IPS DF 6.9 (cell line): Measurements from ENCODE around the gene UPK3B.
"Not testable (repeated sequence)": the region's sequence is repeated elsewhere in the genome, so short reads cannot be mapped to it uniquely, and the experiment has no call there.

Experiments
- DNase-seq: peaks from one replicate; pipeline ENCODE4 v3.0.0-alpha.2; 2013; ENCODE audit warnings: low read depth, low spot score
- H3K27ac ChIP-seq: one replicate; pipeline ENCODE4 v1.5.1; 2013; ENCODE audit warnings: low read length, control low read depth
- H3K27me3 ChIP-seq: 2 replicates; pipeline ENCODE4 v1.6.1; 2013; ENCODE audit warnings: mild to moderate bottlenecking, low read length; ENCODE audit not compliant: control insufficient read depth, insufficient read depth
- H3K36me3 ChIP-seq: 2 replicates; pipeline ENCODE4 v1.6.1; 2013; ENCODE audit warnings: low read length; ENCODE audit not compliant: control insufficient read depth, insufficient read depth
- H3K4me1 ChIP-seq: 2 replicates; pipeline ENCODE4 v1.6.1; 2013; ENCODE audit warnings: low read length; ENCODE audit not compliant: control insufficient read depth, insufficient read depth
- H3K4me3 ChIP-seq: 2 replicates; pipeline ENCODE4 v1.5.1; 2013; ENCODE audit warnings: mild to moderate bottlenecking, low read length
- H3K9me3 ChIP-seq: 2 replicates; pipeline ENCODE4 v1.6.1; 2013; ENCODE audit warnings: low read length, inconsistent platforms; ENCODE audit not compliant: control insufficient read depth, insufficient read depth
- WGBS: extraction: QIAGEN DNeasy Blood & Tissue Kit; methylation state at CpG from one replicate; pipeline ENCODE4 v1.1.7; 2013; ENCODE audit warnings: mixed read lengths, missing lambda C conversion rate; ENCODE audit not compliant: insufficient read length, insufficient coverage; 5-methylcytosine and 5-hydroxymethylcytosine counted together

The UPK3B gene

GRCh38 chr7:76476742-76477474, 33.4 kb upstream of the UPK3B start:
- WGBS: no CpG with 5 or more reads among the region's 24 CpGs
- DNase-seq: not testable (repeated sequence)

GRCh38 chr7:76479628-76480027, 30.7 kb upstream of the UPK3B start:
- not testable (repeated sequence) for H3K27ac ChIP-seq, H3K27me3 ChIP-seq, H3K9me3 ChIP-seq, H3K4me1 ChIP-seq, DNase-seq, H3K36me3 ChIP-seq, H3K4me3 ChIP-seq
- no CpG with 5 or more reads among the region's 11 CpGs for WGBS

More at GRCh38 chr7:76476742-76477474, 33.4 kb upstream of the UPK3B start:
- H3K4me3 ChIP-seq, H3K9me3 ChIP-seq, H3K27ac ChIP-seq, H3K27me3 ChIP-seq, H3K4me1 ChIP-seq, H3K36me3 ChIP-seq: not testable (repeated sequence)

DNA sequence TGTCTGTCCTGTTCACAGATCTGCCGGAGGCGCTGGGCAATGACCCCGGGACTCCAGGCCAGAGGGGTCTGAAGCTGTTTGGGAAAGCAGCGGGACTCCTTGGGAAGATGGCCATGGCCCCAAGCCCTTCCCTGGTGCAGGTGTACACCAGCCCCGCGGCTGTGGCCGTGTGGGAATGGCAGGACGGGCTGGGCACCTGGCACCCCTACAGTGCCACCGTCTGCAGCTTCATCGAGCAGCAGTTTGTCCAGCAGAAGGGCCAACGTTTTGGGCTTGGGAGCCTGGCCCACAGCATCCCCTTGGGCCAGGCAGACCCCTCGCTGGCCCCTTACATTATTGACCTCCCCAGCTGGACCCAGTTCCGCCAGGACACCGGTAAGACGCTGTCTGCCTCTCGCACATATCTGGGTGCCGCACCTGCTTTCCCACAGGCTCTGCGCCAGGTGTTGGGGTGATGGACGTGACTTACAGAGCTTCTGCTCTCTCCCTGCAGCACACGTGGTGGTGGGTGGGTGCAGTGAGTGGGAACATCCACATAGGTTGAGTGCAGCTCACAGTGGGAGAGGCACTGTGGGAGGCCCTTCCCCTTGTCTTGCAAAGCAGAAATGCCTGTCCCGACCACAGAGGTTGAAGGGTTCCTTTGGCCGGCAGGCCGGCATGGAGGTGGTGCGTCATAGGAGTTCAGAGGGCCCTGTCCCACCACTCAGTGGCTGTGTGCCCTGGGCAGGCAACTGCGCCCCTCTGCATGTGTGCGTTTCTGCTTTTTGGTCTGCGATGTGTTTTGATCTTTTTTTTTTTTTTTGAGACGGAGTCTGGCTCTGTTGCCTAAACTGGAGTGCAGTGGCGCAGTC, 29.7 kb upstream of the UPK3B start:
- not testable (repeated sequence) for DNase-seq, H3K27me3 ChIP-seq, H3K4me1 ChIP-seq, H3K4me3 ChIP-seq, H3K36me3 ChIP-seq, H3K27ac ChIP-seq, H3K9me3 ChIP-seq
- no CpG with 5 or more reads among the region's 29 CpGs for WGBS

GRCh38 chr7:76482660-76483059, 27.7 kb upstream of the UPK3B start:
- H3K9me3 ChIP-seq, H3K27me3 ChIP-seq, H3K27ac ChIP-seq, H3K4me3 ChIP-seq, H3K36me3 ChIP-seq, DNase-seq, H3K4me1 ChIP-seq: not testable (repeated sequence)
- WGBS: no CpG with 5 or more reads among the region's 24 CpGs

DNA sequence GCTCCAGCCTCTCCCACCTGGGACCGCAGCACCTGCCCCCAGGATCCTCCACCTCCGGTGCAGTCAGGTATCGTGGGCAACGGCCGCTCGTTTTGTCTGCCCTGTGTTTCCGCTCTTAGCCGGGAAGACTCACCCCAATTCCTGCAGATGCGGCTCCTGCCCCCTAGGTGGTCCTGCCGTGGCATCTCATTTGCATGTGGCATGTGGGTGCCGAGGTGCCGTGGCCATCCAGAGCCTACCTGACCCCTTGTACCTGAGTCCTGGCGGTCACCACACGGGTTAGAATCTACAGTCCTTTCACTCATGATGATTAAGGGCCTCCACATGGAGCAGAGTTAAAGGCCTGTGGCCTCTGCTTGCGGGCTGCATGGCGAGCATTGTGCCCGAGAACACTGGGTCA, 27.3 kb upstream of the UPK3B start:
- no CpG with 5 or more reads among the region's 17 CpGs for WGBS
- H3K27me3 ChIP-seq, H3K9me3 ChIP-seq, DNase-seq, H3K36me3 ChIP-seq, H3K4me1 ChIP-seq, H3K27ac ChIP-seq, H3K4me3 ChIP-seq: not testable (repeated sequence)

DNA sequence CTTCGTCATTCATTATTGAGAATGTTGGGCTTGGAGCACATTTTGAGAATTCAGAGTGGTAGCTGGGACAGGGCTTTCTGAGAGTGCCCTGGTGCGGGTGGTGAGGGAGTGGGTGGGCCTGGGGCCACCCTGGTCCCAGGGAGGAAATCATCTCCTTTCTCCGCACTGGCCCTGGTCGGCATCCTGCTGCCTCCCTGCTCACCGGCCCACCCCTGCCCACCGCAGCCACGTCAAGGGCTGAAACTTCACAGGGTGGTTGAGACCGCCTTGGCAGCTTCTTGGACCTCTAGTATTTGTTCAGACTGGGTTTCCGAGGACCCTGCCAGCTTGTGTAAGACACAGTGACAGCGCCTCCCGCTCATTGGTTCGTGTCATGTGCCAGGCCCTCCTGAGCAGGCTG, 25.9 kb upstream of the UPK3B start:
- H3K4me1 ChIP-seq, DNase-seq, H3K4me3 ChIP-seq, H3K27ac ChIP-seq, H3K36me3 ChIP-seq, H3K27me3 ChIP-seq, H3K9me3 ChIP-seq: not testable (repeated sequence)
- no CpG with 5 or more reads among the region's 12 CpGs for WGBS

GRCh38 chr7:76485822-76486610, 24.3 kb upstream of the UPK3B start:
- H3K4me3 ChIP-seq, H3K36me3 ChIP-seq, H3K4me1 ChIP-seq, H3K27me3 ChIP-seq, H3K9me3 ChIP-seq, DNase-seq, H3K27ac ChIP-seq: not testable (repeated sequence)
- no CpG with 5 or more reads among the region's 20 CpGs for WGBS

DNA sequence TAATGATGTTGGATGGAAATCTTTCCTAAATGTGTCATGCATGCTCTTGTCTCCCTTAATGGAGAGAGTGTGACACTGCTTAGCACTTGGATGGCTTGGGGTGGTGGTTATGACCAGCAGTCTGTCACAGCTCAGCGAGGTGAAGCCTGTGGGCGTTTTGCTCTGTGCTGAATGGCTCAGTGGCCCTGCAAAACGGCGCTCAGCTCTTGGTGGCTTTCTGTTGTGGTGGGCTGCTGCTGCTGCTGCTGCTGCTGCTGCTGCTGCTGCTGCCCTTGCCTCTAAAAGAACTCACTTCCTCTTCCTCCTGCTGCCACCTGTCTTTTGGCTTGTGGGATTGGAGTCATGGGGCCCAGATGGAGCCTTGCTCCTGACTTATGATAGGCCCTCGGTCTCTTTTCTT, 23.7 kb upstream of the UPK3B start:
- H3K27me3 ChIP-seq, H3K27ac ChIP-seq, H3K4me3 ChIP-seq, H3K9me3 ChIP-seq, DNase-seq, H3K36me3 ChIP-seq, H3K4me1 ChIP-seq: not testable (repeated sequence)
- WGBS: no CpG with 5 or more reads among the region's 5 CpGs

DNA sequence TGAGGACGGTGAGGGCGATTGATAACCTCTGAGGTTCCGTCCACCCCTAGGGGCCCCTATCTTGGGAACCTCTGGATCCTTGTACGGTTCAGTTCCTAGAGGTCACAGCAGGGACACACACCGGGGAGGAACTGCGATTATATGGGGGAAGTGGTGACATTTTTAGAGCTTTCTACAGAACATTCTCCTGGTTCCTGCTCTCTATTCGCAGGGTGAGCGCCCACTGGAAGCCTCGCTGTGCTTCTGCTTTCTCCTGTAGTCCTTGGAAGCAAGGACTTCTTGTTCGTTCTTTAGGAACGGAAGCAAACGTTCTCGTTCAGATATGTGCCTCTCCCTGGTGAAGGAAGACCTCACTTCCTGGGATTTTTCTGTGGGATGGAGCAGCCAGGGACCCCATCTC, 22.4 kb upstream of the UPK3B start:
- H3K27me3 ChIP-seq, H3K9me3 ChIP-seq, H3K27ac ChIP-seq, DNase-seq, H3K4me1 ChIP-seq, H3K4me3 ChIP-seq, H3K36me3 ChIP-seq: not testable (repeated sequence)
- no CpG with 5 or more reads among the region's 13 CpGs for WGBS

DNA sequence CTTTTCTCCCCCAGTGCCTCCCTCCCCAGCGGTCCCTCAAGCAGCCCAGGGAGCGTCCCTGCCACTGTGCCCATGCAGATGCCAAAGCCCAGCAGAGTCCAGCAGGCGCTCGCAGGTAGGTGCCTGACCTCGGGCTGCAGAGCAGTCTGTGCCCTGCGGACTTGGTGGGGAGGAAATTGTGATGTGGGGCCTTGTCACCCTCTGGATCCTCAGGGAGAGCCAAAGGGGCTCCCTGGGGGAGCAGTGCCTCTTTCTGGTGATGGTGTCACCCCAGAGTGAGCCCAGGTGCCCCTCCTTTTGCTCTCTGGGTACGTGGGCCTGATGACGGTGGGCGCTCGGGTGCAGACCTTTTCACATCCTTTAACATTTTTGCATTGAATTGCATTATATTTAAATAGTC, 18.2 kb upstream of the UPK3B start:
- not testable (repeated sequence) for H3K4me3 ChIP-seq, DNase-seq, H3K9me3 ChIP-seq, H3K4me1 ChIP-seq, H3K36me3 ChIP-seq, H3K27ac ChIP-seq, H3K27me3 ChIP-seq
- WGBS: no CpG with 5 or more reads among the region's 10 CpGs
